ENCODE results near the gene CHST3.
"Not testable (repeated sequence)": the region's sequence is repeated elsewhere in the genome, so short reads cannot be mapped to it uniquely, and the experiment has no call there.

The CHST3 gene

GRCh38 chr10:72030762-72031543 lies 66.8 kb downstream of the CHST3 start:
- DNase-seq (ENCODE audit: low read depth in 2 of 2), result no peak

- no peak for DNase-seq (ENCODE audit: low read depth in 2 of 2)
Measured at GRCh38 chr10:72031706-72032105, 67.5 kb downstream of the CHST3 start.

- not testable (repeated sequence) for DNase-seq (ENCODE audit: low read depth in 2 of 2)
Measured at GRCh38 chr10:72032409-72033162, 68.4 kb downstream of the CHST3 start.

GRCh38 chr10:72034040-72034499 lies 69.9 kb downstream of the CHST3 start:
- DNase-seq (ENCODE audit: low read depth in 2 of 2), result no peak

- no peak for DNase-seq (ENCODE audit: low read depth in 2 of 2)
Measured at GRCh38 chr10:72034761-72035160, 70.6 kb downstream of the CHST3 start.

GRCh38 chr10:72035252-72035887 lies 71.2 kb downstream of the CHST3 start:
- DNase-seq (ENCODE audit: low read depth in 2 of 2), result no peak

- DNase-seq (ENCODE audit: low read depth in 2 of 2), result no peak
Measured at GRCh38 chr10:72037266-72037665, 73.1 kb downstream of the CHST3 start.

GRCh38 chr10:72037811-72038210 lies 73.6 kb downstream of the CHST3 start:
- DNase-seq (ENCODE audit: low read depth in 2 of 2), result no peak

GRCh38 chr10:72038458-72039001 lies 74.3 kb downstream of the CHST3 start:
- DNase-seq (ENCODE audit: low read depth in 2 of 2), result no peak

- no peak for DNase-seq (ENCODE audit: low read depth in 2 of 2)
Measured at GRCh38 chr10:72039377-72039776, 75.2 kb downstream of the CHST3 start.

- DNase-seq (ENCODE audit: low read depth in 2 of 2), result no peak
Measured at GRCh38 chr10:72041491-72041890, 77.3 kb downstream of the CHST3 start.

GRCh38 chr10:72043016-72043834 lies 79.0 kb downstream of the CHST3 start:
- no peak for DNase-seq (ENCODE audit: low read depth in 2 of 2)

GRCh38 chr10:72044417-72045041 lies 80.3 kb downstream of the CHST3 start:
- DNase-seq (ENCODE audit: low read depth in 2 of 2), result no peak

- DNase-seq (ENCODE audit: low read depth in 2 of 2), result no peak
Measured at GRCh38 chr10:72045586-72045985, 81.4 kb downstream of the CHST3 start.

GRCh38 chr10:72048450-72049124 lies 84.4 kb downstream of the CHST3 start:
- peak; percentile 72 to 92 for DNase-seq (ENCODE audit: low read depth in 2 of 2)

- DNase-seq (ENCODE audit: low read depth in 2 of 2), result no peak
Measured at GRCh38 chr10:72049472-72049871, 85.3 kb downstream of the CHST3 start.

- no peak for DNase-seq (ENCODE audit: low read depth in 2 of 2)
Measured at GRCh38 chr10:72049969-72050781, 86.0 kb downstream of the CHST3 start.

- no peak for DNase-seq (ENCODE audit: low read depth in 2 of 2)
Measured at GRCh38 chr10:72050873-72051272, 86.7 kb downstream of the CHST3 start.

- DNase-seq (ENCODE audit: low read depth in 2 of 2), result no peak
Measured at GRCh38 chr10:72053690-72054089, 89.5 kb downstream of the CHST3 start.
